GM19438 (cell line): ENCODE results near the gene DMGDH.

ENCODE experiments used
- ATAC-seq: cut with Tn5 transposase; IDR thresholded peaks from one replicate; pipeline ENCODE4 v1.9.1; 2021; ENCODE audit warnings: low read depth; ENCODE audit not compliant: unreplicated experiment

DMGDH gene

DNA sequence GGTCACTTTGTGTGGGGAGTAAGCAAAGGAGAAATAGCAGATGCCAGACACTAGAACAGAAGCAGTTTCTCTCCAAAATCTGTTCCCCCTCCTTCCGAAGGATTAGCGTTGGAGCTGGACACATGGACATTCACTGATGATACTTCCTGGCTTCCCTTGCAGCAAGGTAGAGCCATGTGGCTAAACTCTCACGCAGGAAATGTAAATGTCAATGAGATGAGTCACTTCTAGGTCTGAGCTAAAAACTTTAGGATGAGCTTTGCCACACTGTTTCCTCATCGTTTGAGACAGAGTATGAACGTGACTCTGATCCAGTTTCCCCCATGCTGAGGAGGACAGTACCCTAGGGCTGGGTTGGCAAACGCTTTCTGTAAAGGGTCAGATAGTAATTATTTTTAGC, 5.2 kb upstream of the DMGDH start:
- no peak for ATAC-seq

DNA sequence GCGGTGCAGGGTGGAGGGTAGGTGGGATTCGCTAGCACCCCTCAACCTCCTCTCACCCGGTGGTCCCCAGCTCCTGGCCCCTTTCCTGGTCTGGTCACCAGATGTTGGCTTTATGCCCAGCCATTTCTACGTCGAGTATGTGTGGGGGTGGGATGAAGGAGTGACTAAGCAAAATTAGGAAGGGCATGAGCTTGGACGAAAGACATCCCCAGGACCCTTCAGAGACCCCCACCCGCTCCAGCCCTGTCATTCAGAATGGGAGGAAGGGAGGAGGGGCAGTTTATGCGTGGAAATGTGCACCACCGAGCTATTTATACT, 835 bp upstream of the DMGDH start:
- no peak for ATAC-seq

DNA sequence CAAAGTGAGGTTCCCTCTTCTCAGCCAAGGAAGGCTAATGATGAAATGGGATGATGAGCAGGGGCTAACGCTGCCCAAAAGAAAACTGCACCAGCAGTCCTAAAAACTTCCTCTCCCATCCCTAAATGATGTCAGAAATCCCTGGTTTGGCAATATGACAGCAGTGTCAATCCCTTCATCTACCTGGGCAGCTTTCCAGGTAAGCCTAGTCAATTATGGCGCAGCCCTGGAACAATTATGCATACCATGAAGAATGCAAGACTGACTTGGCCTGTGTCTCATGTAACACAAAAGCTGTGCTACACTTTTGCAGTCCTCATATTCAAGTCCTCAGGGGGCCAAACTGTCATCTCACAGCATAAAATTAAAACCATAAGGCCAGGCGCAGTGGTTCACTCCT, 7.0 kb downstream of the DMGDH start:
- ATAC-seq, result no peak

DNA sequence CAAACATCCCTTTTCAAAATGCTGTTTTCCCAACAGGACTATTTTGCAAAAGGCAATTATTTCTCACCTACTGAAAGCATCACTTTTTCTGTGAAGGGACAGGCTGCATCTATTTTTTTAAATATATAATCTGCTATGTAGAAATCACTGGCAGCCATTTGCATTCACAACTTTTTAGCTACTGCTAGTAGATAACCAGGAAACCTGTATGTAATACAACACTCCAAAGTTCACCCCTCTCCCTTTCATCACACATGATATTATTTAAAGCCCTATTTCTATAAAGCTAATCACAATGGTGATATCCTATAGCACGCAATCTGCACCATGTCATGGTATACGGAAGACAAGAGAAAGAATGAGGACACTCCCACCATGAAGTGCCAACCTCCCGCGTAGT, 9.8 kb downstream of the DMGDH start:
- no peak for ATAC-seq

DNA sequence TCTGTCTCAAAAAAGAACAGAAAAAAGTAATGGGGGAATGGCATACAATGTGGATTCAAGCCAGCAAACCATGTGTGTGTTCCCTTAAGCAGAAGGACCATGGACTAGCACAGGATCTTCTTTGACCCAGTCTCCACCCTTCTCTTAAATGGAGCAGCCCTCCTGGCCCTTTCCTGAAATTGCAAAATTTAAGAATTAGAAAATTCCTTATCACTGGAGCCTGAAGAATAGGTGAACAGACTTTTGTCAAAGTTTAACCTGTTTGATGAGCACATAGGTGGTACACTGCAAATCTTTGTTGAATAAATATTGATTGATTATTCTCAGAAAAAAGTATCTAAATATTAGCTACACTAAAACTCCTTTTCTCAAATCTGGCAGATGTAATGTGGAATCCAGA, 12.6 kb downstream of the DMGDH start:
- no peak for ATAC-seq

DNA sequence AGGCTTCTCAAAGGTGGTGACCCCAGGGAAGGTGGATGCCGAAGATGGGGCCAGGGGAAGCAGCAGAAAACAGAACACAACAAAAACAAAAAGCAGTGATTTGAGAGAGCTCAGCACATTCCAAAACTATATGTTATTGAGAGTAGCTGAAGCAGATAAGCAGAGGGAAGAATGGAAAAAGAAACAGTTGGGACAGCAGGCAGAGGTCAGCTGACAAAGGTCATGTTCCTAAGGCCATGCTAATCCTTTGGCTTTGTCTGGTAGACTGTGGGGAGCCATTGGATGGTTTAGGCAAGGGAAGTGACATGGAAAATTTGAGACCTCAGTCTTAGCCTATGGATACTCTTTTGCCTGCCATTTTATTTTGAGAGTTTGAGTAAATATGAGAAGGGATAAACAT, 14.5 kb downstream of the DMGDH start:
- ATAC-seq, result no peak

DNA sequence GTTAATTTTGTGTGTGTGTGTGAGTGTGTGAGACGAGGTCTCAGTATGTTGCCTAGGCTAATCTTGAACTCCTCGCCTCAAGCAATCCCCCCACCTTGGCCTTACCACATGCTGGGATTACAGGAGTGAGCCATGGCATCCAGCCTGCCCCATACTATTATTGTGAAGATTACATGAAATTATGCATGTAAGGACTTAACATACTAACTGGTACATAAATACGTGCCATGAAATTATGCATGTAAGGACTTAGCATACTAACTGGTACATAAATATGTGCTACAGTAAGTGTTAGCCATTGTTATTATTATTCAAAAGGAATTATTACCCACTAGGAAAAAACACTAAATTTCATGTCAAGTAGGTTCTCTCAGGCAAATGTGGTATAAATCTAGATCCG, 16.2 kb downstream of the DMGDH start:
- no peak for ATAC-seq

DNA sequence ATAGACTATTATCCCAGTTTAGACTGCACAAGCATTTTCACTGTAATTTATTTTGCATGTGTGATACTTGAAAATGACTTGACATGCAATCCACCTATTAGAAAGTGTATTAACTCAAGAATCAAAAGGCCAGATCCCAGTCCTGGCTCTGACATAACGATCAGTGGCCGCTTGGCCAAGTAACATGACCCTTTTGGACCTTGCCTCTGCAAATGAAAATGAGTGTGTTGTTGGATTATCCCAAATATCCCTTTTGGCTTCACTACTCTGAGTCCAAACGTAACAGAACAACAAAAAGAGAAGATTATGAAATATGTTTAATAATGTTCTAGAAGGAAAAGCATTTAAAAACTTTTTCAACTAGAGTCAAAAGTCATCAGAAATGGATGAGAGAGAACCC, 19.0 kb downstream of the DMGDH start:
- no peak for ATAC-seq

DNA sequence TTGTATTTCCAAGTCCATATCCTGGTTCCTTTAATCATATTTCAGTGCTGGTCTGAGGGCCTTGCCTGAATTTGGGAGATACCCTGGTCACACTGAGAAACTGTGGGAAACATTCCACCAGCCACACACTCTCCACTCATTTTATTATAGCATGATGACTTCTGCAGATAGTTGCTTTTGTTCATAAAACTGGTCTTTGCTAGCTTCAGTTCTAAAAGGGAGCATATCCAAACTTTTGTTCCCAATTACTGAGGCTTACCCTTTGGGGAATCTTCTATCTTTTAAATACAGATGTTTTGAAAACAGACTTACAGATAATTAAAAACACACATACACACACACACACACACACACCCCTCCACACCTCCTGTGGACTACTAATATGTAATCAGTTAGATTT, 21.0 kb downstream of the DMGDH start:
- no peak for ATAC-seq

DNA sequence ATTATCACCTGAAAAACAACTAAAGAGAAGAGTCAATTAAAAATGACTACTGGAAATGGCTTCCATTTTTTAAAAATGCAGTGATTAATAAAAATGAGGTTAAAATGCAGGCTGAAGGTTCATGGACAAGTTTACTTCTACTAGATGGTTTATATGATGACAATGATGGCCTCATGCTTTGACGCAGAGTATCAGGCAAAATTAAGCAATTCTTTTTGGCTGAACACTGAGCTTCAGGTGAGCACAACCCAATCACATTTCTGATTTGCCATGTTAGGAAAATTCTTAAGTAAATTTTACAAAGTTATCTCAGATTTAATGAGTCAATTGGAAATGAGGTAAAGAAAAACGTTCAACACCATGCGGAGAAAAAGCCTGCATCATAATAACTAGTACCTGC, 22.3 kb downstream of the DMGDH start:
- ATAC-seq, result no peak

DNA sequence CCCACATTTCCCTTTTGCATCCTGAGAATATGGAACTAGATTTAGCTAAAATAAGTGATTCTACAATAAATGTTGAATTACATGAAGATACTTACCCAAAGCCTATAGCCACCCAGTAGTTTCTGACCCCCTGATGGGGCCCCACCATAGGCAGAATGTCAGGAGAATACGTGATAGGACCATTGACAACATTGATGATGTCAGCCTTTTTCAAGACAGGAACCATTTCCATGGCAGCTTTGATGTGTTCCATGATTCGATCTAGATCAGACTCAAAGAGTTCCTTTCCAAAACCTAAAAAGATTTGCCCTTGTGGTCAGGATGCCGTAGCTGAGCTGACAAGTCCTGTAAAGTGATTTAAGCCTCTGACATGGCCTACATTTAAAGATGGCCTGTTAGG, 27.3 kb downstream of the DMGDH start:
- ATAC-seq, result no peak

DNA sequence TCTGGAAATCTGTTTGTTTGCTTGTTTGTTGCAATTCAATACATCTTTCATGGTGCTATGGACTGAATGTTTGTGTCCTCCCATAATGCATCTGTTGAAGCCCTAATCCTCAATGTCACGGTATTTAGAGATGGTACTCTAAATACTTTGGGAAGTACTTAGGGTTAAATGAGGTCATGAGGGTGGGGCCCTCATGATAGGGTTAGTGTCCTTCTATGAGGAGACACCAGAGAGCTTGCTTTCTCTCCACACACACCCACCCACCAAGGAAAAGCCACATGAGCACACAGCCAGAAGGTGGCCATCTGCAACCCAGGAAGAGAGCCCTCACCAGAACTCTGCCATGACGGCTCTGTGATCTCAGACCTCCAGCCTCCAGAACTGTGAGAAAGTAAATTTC, 32.7 kb downstream of the DMGDH start:
- ATAC-seq, result no peak

DNA sequence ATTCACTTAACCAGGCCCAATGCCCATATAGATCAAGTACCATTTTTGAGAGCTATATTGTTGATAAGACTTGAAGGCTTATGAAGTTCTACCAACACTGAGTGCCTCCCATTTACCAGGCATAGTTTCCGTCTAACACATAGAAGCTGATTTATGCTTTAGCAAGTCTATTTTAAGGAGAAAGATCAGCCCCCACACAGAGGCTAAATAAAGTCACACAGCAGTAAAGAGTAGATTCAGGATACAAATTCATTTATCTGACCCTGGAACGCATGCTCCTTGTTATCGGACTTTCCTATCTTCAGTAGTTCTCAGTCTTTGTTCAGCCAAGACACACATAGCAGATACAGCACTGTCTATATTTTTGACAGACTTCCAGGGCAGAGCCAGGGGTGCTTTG, 34.2 kb downstream of the DMGDH start:
- ATAC-seq, result no peak

DNA sequence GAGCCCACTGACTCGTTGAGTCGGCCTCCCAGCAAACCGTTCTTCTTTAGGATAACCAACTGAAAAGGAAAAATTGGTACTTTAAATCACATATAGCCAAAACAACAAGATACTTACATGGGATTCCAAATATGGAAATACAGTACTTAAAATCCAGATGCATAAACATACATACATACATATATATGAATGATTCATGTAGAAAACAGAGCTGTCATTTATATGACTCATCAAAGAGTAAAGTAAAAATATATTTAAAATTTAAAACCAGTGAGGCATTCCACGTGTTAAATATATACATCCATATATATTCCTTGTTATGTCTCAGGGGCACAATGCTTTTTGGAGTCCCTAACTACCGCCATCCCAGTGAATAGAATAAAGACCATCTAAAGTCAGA, 36.7 kb downstream of the DMGDH start:
- ATAC-seq, result no peak

DNA sequence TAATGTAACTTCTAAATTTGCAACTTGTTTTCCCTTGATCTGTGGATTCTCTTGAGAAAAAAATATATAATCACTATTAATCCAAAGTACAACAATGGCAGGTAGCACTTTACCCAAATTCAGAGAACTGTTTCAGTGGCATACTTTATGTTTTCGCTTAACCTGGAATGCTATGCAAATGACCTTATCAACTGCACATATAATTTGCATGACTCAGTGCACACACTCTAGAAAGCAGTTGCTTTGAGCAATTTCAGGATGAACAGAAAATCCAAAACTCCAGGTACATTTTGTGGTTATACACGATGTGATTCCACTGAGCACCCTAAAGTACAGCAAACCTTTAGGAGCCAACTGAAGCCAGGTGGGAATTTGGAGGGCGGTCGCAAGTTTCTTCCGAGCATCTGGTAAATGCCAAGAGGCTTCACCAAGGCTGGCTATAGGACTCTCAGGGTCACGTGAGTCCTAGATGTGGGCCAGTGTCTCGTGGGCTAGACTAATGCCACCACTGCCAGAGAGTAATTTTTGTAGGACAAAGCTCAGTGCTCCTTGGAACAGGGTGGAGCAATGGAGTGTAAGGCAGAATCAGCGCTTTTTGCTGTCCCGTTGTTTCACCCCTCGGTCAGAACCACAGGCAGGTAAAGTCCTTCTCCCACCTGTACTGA, 37.3 kb downstream of the DMGDH start:
- no peak for ATAC-seq

DNA sequence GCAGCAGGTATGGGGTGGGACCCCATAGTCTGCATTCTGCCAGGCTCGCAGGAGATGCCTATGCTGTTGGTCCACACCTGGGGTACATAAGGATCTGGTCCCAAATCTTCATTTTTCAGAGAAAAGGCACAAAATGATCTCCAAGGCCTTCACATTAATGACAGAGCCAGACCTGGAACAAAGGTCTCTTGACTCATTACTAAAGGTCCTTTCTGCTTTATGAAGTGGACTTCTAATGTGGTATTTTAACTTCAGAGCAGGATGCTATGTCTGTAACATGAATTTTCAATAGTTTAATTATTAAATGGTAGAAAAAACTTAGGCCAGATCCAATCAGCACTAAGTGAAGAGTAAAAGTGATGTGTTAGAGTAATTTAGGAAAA, 38.0 kb downstream of the DMGDH start:
- ATAC-seq, result no peak

DNA sequence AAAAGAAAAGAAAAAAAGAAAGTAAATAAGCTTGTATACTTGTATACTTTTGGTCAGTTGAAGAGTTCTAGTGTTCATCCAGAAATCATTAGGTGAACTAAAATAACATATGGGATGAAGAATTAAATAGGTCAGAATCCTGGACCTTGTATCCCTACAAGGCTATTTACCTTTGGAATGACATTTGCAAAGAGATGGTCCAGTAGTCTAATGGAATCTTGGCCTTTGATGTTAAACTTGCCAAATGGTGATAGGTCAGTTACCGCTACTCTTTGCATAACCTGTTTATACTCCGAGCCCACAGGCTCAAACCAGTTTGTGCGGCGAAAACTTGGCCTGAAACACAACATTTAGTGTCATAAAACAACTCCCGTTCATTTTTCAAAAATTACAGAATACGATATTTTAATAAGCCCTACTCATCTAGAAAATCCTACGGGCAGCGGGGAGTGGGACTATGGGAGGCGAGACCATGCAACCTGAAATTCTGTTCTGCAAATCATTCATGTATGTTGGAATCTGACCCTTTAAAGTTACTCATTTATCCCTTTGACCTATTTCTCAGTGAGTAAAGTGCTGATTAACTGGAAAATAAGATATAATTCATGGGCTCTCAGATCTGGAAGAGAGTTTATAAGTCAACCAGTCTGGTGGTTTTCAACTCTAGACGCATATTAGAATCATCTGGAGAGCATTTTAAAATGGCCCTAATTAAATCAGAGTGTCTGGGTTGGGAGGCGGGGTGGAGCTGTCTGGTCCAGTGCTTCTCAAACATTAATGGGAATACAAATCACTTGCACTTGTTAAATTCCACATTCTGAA, 38.6 kb downstream of the DMGDH start:
- no peak for ATAC-seq

DNA sequence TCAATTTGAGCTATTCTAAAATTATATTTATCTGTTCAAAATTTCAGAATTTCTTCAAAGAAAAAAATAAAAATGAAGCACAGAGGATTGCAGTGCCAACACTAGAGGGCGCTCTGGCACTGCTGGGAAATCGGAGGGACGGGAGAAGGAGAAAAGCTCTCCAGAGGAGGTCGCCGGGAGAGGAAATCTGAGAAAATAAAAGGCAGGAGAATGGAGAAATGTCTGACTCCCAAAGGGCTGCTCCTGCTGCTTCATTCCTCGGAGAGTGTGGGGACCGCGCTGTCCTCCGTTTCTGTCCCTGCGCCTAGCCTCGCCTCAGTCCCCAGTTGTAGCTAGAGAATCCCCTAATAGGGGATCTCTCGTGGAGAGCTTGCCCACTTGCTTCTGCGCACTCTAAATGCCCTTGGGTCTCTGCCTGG, 44.4 kb downstream of the DMGDH start:
- no peak for ATAC-seq

DNA sequence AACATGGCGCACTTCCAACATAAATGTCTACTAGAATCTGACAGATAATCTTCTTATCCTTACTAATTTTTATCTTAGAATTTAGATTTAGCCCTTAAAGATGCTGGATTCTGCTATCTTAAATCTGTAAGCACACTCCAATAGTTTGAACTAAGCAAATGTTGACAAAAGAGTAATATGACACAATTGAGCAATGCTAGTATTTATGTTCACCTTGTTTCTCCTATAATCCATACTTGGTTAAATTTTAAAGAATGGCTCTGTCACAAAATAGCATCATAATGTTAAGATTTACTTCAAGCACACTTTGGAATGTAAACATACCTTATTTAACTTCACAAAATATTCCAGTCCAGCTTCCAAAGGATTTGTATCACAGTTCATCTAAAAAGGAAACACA, 45.5 kb downstream of the DMGDH start:
- no peak for ATAC-seq

DNA sequence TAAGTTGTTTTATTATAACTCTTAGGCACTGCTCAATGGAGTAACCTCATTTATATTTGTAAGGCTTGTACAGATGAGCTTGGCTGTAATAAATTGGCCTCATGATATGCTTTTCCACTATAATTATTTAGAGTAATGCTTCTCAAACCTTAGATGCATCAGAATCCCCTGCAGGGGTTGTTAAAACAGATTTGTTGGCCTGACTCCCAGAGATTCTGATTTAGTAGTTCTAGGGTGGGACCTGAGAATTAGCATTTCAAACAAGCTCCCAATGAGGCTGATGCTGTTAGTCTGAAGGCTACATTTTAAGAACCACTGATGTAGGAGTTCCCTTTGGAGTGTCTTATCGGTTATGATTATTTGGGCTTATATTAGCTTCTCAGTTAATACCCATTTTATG, 46.1 kb downstream of the DMGDH start:
- ATAC-seq, result no peak

DNA sequence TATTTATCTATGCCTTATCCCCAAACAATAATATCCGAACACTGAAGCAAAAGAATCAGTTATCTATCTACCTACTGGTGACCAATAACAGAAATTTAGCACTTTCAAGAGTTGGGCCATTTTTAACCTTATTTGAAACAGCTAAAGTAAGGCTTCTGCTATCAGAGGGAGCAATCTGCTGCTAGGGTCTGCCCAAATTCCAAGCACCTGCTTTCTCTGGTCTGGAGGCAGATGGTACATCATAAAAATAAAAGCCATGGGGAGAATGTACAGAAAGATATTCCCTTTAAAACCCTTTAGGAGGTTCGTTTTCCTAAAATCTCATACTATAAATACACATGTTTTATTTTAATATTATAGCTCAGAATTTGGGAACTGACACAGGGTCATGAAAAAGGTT, 46.7 kb downstream of the DMGDH start:
- no peak for ATAC-seq

DNA sequence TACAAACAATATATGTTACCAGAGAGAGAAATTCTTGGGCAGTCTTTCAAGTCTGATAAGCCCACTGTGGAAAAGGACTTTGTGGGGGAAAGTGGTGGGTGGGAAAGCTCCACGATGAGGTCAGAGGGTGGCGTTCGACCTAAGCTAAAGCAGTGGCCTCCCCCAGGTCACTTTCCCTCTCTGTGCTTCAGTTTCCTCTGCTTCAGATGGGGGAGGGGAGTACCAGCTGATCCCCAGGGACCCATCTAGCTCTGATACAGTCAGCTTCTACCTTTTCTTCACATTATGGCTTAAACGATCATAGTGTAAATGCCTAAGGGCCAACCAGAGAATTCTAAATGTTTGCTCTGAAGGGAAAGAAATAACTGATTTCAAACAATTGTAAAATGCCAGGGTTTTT, 47.7 kb downstream of the DMGDH start:
- ATAC-seq, result no peak
